ENCODE data around the gene SCN11A. TPM values are rescaled to one million over a fixed set of nuclear protein-coding genes. Genes with fewer than 3 reads are reported as not detected.

Gene SCN11A
- polyA plus RNA-seq, 3 donors: not detected

DNA sequence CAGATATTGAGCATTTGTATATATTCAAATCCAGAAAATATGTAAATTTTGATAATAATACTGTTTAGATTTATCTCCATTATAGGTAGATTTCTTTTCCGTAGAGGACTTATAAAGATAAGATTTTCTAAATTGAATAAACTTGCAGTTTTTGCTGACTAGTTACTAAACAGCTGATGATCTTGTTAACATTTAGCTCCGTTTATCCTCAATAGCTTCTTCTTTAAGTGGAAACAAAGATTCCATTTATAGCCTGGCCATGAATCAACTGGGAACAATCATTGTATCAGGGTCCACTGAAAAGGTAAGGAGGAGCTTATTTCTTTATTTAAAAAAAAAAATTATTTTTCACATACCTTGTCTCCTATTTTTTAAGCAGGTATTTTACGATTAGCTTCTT, 16.8 kb upstream of the SCN11A start:
- no peaks in the 10 kb centered on the region for H3K9me3 ChIP-seq (replicated peaks in 1 of 2; ENCODE audit: control insufficient read depth in 1 of 2, insufficient read depth in 1 of 2, low read length in 2 of 2)
- Mint-ChIP-seq H3K27ac (no peak overlapping the region), H3K9me3 (no peaks in the 10 kb centered on the region), H3K36me3 (peaks cover 66 to 69% of the 10 kb centered on the region in 2 donors), H3K4me3 (no peak overlapping the region), H3K27me3 (ENCODE audit: low read depth in 3 of 3) (peaks cover 0 to 2% (median 0%) of the 10 kb centered on the region in 3 donors), H3K4me1 (peaks cover 4% of the 10 kb centered on the region)
- no peak overlapping the region for H3K4me2 ChIP-seq (replicated peaks; ENCODE audit: extremely low read depth, low read length, poor library complexity, severe bottlenecking)
- DNase-seq: no peak
- H3K4me1 ChIP-seq (ENCODE audit: control insufficient read depth in 1 of 2, insufficient read depth in 2 of 2, low read length in 2 of 2): no peaks in the 10 kb centered on the region
- H3K27me3 ChIP-seq (ENCODE audit: control insufficient read depth in 2 of 2, insufficient read depth in 2 of 2, low read length in 2 of 2): no peaks in the 10 kb centered on the region
- no peak overlapping the region for H3K4me3 ChIP-seq (replicated peaks in 1 of 3; ENCODE audit: low read depth in 2 of 3, low read length in 3 of 3)
- no peak overlapping the region for H3K27ac ChIP-seq (ENCODE audit: low read depth in 1 of 2, low read length in 2 of 2)
- no peak overlapping the region for H2AFZ ChIP-seq (ENCODE audit: insufficient read depth, low read depth, low read length, poor library complexity, severe bottlenecking)
- intact Hi-C loops (cut with micrococcal nuclease): no loop called here
- peaks cover 2% of the 10 kb centered on the region for H4K20me1 ChIP-seq (ENCODE audit: insufficient read depth, low read length)
- no peak overlapping the region for H3K9ac ChIP-seq (ENCODE audit: insufficient read depth, low read length, poor library complexity, severe bottlenecking)
- TF ChIP-seq, protein P1, sequence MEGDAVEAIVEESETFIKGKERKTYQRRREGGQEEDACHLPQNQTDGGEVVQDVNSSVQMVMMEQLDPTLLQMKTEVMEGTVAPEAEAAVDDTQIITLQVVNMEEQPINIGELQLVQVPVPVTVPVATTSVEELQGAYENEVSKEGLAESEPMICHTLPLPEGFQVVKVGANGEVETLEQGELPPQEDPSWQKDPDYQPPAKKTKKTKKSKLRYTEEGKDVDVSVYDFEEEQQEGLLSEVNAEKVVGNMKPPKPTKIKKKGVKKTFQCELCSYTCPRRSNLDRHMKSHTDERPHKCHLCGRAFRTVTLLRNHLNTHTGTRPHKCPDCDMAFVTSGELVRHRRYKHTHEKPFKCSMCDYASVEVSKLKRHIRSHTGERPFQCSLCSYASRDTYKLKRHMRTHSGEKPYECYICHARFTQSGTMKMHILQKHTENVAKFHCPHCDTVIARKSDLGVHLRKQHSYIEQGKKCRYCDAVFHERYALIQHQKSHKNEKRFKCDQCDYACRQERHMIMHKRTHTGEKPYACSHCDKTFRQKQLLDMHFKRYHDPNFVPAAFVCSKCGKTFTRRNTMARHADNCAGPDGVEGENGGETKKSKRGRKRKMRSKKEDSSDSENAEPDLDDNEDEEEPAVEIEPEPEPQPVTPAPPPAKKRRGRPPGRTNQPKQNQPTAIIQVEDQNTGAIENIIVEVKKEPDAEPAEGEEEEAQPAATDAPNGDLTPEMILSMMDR (IDR thresholded peaks at IDR 0.05): no peak
- H3K36me3 ChIP-seq (replicated peaks in 1 of 2; ENCODE audit: control insufficient read depth in 1 of 2, insufficient read depth in 2 of 2, low read length in 2 of 2): peaks cover 75 to 88% of the 10 kb centered on the region in 2 donors
- H3K79me2 ChIP-seq (ENCODE audit: insufficient read depth, low read length): no peaks in the 10 kb centered on the region
- WGBS (ENCODE audit: insufficient coverage): no CpG with 5 or more reads among the region's 3 CpGs

GRCh38 chr3:39067286-39067685, 15.5 kb upstream of the SCN11A start:
- no peaks in the 10 kb centered on the region for H3K9me3 ChIP-seq (replicated peaks in 1 of 2; ENCODE audit: control insufficient read depth in 1 of 2, insufficient read depth in 1 of 2, low read length in 2 of 2)
- Mint-ChIP-seq H3K9me3 (no peaks in the 10 kb centered on the region), H3K4me1 (peaks cover 4% of the 10 kb centered on the region), H3K27ac (no peak overlapping the region), H3K27me3 (ENCODE audit: low read depth in 3 of 3) (peaks cover 0 to under 1% (median 0%) of the 10 kb centered on the region in 3 donors), H3K4me3 (no peak overlapping the region), H3K36me3 (peaks cover 53 to 57% of the 10 kb centered on the region in 2 donors)
- no peak overlapping the region for H3K9ac ChIP-seq (ENCODE audit: insufficient read depth, low read length, poor library complexity, severe bottlenecking)
- H2AFZ ChIP-seq (ENCODE audit: insufficient read depth, low read depth, low read length, poor library complexity, severe bottlenecking): no peak overlapping the region
- TF ChIP-seq, protein P1 (IDR thresholded peaks at IDR 0.05): no peak
- H3K27me3 ChIP-seq (ENCODE audit: control insufficient read depth in 2 of 2, insufficient read depth in 2 of 2, low read length in 2 of 2): no peaks in the 10 kb centered on the region
- no peak for DNase-seq
- H4K20me1 ChIP-seq (ENCODE audit: insufficient read depth, low read length): peaks cover 15% of the 10 kb centered on the region
- WGBS (ENCODE audit: insufficient coverage): 93% methylated on average over 1 of the region's 1 CpG
- H3K79me2 ChIP-seq (ENCODE audit: insufficient read depth, low read length): peaks cover 5% of the 10 kb centered on the region
- no peak overlapping the region for H3K27ac ChIP-seq (ENCODE audit: low read depth in 1 of 2, low read length in 2 of 2)
- no peak overlapping the region for H3K4me2 ChIP-seq (replicated peaks; ENCODE audit: extremely low read depth, low read length, poor library complexity, severe bottlenecking)
- peaks cover 62 to 75% of the 10 kb centered on the region in 2 donors for H3K36me3 ChIP-seq (replicated peaks in 1 of 2; ENCODE audit: control insufficient read depth in 1 of 2, insufficient read depth in 2 of 2, low read length in 2 of 2)
- intact Hi-C loops (cut with micrococcal nuclease): no loop called here
- no peaks in the 10 kb centered on the region for H3K4me1 ChIP-seq (ENCODE audit: control insufficient read depth in 1 of 2, insufficient read depth in 2 of 2, low read length in 2 of 2)
- H3K4me3 ChIP-seq (replicated peaks in 1 of 3; ENCODE audit: low read depth in 2 of 3, low read length in 3 of 3): no peak overlapping the region
